HCT116 (cell line): Measurements from ENCODE around the gene KNDC1. TPM values are rescaled to one million over a fixed set of nuclear protein-coding genes. Genes with fewer than 3 reads are reported as not detected.

ENCODE experiments used
- ATAC-seq: fragments of 200-7000 bp; cut with Tn5 transposase; 2 replicates; pipeline ENCODE4 v1.9.1; 2020; ENCODE audit warnings: mild to moderate bottlenecking, moderate library complexity
- BruUV-seq: library from RNA; stranded (reverse); fragments of 400-500 nt; replicated peaks from 2 replicates; lab custom pipeline; 2021; lab: Mats Ljungman, UMichigan
- CTCF ChIA-PET: fragments of 300-600 bp; sonication (Branson Sonifier 250); formaldehyde crosslinking; loops from one replicate; lab custom pipeline; 2021; ENCODE audit warnings: antibody characterized with exemption; lab: Charles Lee
- POLR2A ChIA-PET: fragments of 300-600, 350-600 bp; sonication (Branson Sonifier 250); formaldehyde crosslinking; loops from one replicate; lab custom pipeline; 2021; ENCODE audit warnings: antibody characterized with exemption; lab: Charles Lee
- RAD21 ChIA-PET, 2 experiments: fragments of 300-600 bp; sonication (Branson Sonifier 250); formaldehyde crosslinking; loops; one replicate each; lab custom pipeline; 2023; ENCODE audit warnings: low total read pairs in 2 of 2; ENCODE audit not compliant: uncharacterized antibody in 2 of 2, unreplicated experiment in 2 of 2, low non-redundant PET in 1 of 2; lab: Charles Lee
- DNase-seq: peaks from one replicate; pipeline ENCODE4 v3.0.0-alpha.2; 2010; ENCODE audit warnings: low read depth, low spot score
- H2AFZ ChIP-seq: fragments of 200-600 bp; shearing (Covaris generic), sonication (generic); 2 replicates; pipeline ENCODE4 v1.6.1; 2017; ENCODE audit warnings: low read depth, mixed run types, mixed read lengths, antibody characterized with exemption, low read length; ENCODE audit not compliant: poor library complexity, severe bottlenecking
- H3K27ac ChIP-seq: 2 replicates; pipeline ENCODE4 v1.5.1; 2012; ENCODE audit warnings: low read depth, low read length
- H3K27me3 ChIP-seq: fragments of 200-600 bp; sonication (generic); 2 replicates; pipeline ENCODE4 v1.6.1; 2016; ENCODE audit warnings: mixed run types, low read length, mixed read lengths; ENCODE audit not compliant: insufficient read depth
- H3K36me3 ChIP-seq, 2 experiments: fragments of 200-500 bp in 1 of 2; fragments of 200-600 bp in 1 of 2; sonication (Bioruptor generic) in 1 of 2; sonication (generic) in 1 of 2; 2 replicates each; pipeline versions ENCODE4 v1.5.1 to v1.6.1; 2014 to 2016; ENCODE audit warnings: low read length in 2 of 2, inconsistent platforms in 1 of 2, mixed read lengths in 1 of 2, mixed run types in 1 of 2; ENCODE audit not compliant: insufficient read depth in 2 of 2, control insufficient read depth in 1 of 2
- H3K4me1 ChIP-seq, 2 experiments: fragments of 200-600 bp in 1 of 2; sonication (generic) in 1 of 2; 2 replicates each; pipeline versions ENCODE4 v1.5.1 to v1.6.1; 2012 to 2017; ENCODE audit warnings: low read length in 2 of 2, inconsistent platforms in 1 of 2, mild to moderate bottlenecking in 1 of 2, mixed read lengths in 1 of 2, mixed run types in 1 of 2, moderate library complexity in 1 of 2; ENCODE audit not compliant: insufficient read depth in 2 of 2, control insufficient read depth in 1 of 2
- H3K4me2 ChIP-seq: fragments of 200-600 bp; sonication (generic); 2 replicates; pipeline ENCODE4 v1.6.1; 2017; ENCODE audit warnings: mixed run types, low read length, mixed read lengths
- H3K4me3 ChIP-seq, 2 experiments: fragments of 200-600 bp in 1 of 2; sonication (generic) in 1 of 2; replicated peaks in 1 of 2; 2 replicates each; pipeline ENCODE4 v1.5.1; 2011 to 2016; ENCODE audit warnings: low read length in 2 of 2, control low read depth in 1 of 2, low read depth in 1 of 2, mild to moderate bottlenecking in 1 of 2, mixed read lengths in 1 of 2, mixed run types in 1 of 2
- H3K79me2 ChIP-seq: fragments of 200-600 bp; sonication (generic); 2 replicates; pipeline ENCODE4 v1.6.1; 2017; ENCODE audit warnings: mild to moderate bottlenecking, mixed run types, low read length, moderate library complexity, mixed read lengths; ENCODE audit not compliant: insufficient read depth
- H3K9ac ChIP-seq: fragments of 200-600 bp; sonication (generic); 2 replicates; pipeline ENCODE4 v1.6.1; 2016; ENCODE audit warnings: low read length, mixed read lengths
- H3K9me2 ChIP-seq: fragments of 200-600 bp; sonication (generic), shearing (Covaris generic); 2 replicates; pipeline ENCODE4 v1.6.1; 2017; ENCODE audit warnings: mixed run types, mild to moderate bottlenecking, moderate library complexity; ENCODE audit not compliant: insufficient read depth
- H3K9me3 ChIP-seq, 2 experiments: fragments of 200-500 bp in 1 of 2; fragments of 200-600 bp in 1 of 2; sonication (Bioruptor generic) in 1 of 2; sonication (generic) in 1 of 2; 2 replicates each; pipeline ENCODE4 v1.6.1; 2014 to 2017; ENCODE audit warnings: low read length in 2 of 2, mixed read lengths in 2 of 2, inconsistent platforms in 1 of 2, low read depth in 1 of 2, mild to moderate bottlenecking in 1 of 2, mixed run types in 1 of 2, moderate library complexity in 1 of 2; ENCODE audit not compliant: control insufficient read depth in 1 of 2, insufficient read depth in 1 of 2
- H4K20me1 ChIP-seq: fragments of 200-600 bp; sonication (generic), shearing (Covaris generic); 2 replicates; pipeline ENCODE4 v1.6.1; 2017; ENCODE audit warnings: mixed run types, mild to moderate bottlenecking, moderate library complexity; ENCODE audit not compliant: insufficient read depth
- CBX3 ChIP-seq: IDR thresholded peaks from 2 replicates; pipeline ENCODE4 v1.6.1; 2012; ENCODE audit warnings: low read depth
- EZH2phosphoT487 ChIP-seq: fragments of 200-600 bp; IDR thresholded peaks from 2 replicates; pipeline ENCODE4 v1.6.1; 2018; ENCODE audit warnings: antibody characterized with exemption, borderline replicate concordance
- POLR2AphosphoS5 ChIP-seq: IDR thresholded peaks from 2 replicates; pipeline ENCODE4 v1.6.1; 2011; ENCODE audit warnings: mild to moderate bottlenecking, low read depth, low read length, moderate library complexity
- ZFX ChIP-seq: fragments of 450-650 bp; IDR thresholded peaks from 2 replicates; pipeline ENCODE4 v1.6.1; 2017
- intact Hi-C: fragments of 100-400 bp; cut with micrococcal nuclease; formaldehyde crosslinking; loops from 2 replicates; pipeline ENCODE4 v1.10.0; 2022
- total RNA-seq: library from RNA; stranded (reverse); gene quantifications from one replicate; pipeline ENCODE4 v1.2.1, GENCODE V29; 2021; ENCODE audit not compliant: unreplicated experiment
- TF ChIP-seq, protein P1 (sequence below): IDR thresholded peaks from 2 replicates; pipeline ENCODE4 v1.6.1; 2012; ENCODE audit warnings: low read depth

Gene KNDC1
- total RNA-seq, 1 experiment from 2014 or later = 3.6 TPM

DNA sequence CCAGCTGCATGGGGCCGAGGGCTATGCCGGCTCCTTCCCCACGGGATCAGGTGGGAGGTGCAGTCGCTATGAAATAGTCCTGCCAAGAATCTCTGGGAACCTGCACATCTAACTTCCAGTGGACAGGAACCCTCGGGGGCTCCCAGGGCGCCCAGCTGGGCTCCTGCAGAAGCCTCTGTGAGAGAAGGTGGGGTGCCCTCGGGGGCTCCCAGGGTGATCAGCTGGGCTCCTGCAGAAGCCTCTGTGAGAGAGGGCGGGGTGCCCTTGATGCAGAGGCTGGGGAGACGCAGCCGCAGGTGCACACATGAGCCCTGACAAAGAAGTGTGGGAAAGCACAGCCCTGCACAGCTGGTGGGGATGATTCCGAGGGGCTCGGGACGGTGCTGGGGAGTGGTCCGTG lies 83.6 kb downstream of the KNDC1 start:
- no peaks in the 10 kb centered on the region for H3K9me2 ChIP-seq
- no peak overlapping the region for H3K4me2 ChIP-seq
- BruUV-seq = no TSS peak
- H3K9ac ChIP-seq = no peak overlapping the region
- ChIA-PET RAD21 (no interaction called here), POLR2A (no interaction called here), CTCF (no interaction called here)
- no peaks in the 10 kb centered on the region for H3K9me3 ChIP-seq
- no peaks in the 10 kb centered on the region for H4K20me1 ChIP-seq
- no peaks in the 10 kb centered on the region for H3K27me3 ChIP-seq
- no peak overlapping the region for H3K4me3 ChIP-seq
- ATAC-seq (no peak), DNase-seq (no peak)
- peaks cover 0 to 9% of the 10 kb centered on the region in 2 experiments; a peak in 1 of 4 replicates for H3K4me1 ChIP-seq
- no peaks in the 10 kb centered on the region for H3K36me3 ChIP-seq
- intact Hi-C loops = no loop called here
- H3K79me2 ChIP-seq = no peaks in the 10 kb centered on the region
- no peak overlapping the region for H3K27ac ChIP-seq
- no peak overlapping the region for H2AFZ ChIP-seq
- TF ChIP-seq CBX3 (no peak), POLR2AphosphoS5 (no peak), EZH2phosphoT487 (no peak), ZFX (no peak)
- TF ChIP-seq, protein P1, sequence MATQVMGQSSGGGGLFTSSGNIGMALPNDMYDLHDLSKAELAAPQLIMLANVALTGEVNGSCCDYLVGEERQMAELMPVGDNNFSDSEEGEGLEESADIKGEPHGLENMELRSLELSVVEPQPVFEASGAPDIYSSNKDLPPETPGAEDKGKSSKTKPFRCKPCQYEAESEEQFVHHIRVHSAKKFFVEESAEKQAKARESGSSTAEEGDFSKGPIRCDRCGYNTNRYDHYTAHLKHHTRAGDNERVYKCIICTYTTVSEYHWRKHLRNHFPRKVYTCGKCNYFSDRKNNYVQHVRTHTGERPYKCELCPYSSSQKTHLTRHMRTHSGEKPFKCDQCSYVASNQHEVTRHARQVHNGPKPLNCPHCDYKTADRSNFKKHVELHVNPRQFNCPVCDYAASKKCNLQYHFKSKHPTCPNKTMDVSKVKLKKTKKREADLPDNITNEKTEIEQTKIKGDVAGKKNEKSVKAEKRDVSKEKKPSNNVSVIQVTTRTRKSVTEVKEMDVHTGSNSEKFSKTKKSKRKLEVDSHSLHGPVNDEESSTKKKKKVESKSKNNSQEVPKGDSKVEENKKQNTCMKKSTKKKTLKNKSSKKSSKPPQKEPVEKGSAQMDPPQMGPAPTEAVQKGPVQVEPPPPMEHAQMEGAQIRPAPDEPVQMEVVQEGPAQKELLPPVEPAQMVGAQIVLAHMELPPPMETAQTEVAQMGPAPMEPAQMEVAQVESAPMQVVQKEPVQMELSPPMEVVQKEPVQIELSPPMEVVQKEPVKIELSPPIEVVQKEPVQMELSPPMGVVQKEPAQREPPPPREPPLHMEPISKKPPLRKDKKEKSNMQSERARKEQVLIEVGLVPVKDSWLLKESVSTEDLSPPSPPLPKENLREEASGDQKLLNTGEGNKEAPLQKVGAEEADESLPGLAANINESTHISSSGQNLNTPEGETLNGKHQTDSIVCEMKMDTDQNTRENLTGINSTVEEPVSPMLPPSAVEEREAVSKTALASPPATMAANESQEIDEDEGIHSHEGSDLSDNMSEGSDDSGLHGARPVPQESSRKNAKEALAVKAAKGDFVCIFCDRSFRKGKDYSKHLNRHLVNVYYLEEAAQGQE = no peak
